Body of pancreas (tissue), 4 donors: ENCODE measurements around the gene NUP93.

Experiments used
- POLR2A ChIP-seq, 3 donors: fragments of 450-650 bp; IDR thresholded peaks; one replicate each; pipeline ENCODE4 v1.6.1; 2016; ENCODE audit warnings: antibody characterized with exemption in 3 of 3, mild to moderate bottlenecking in 2 of 3
- TF ChIP-seq, protein P1 (sequence below), 7 experiments: fragments of 450-650 bp in 4 of 7; fragments of 200-600 bp in 3 of 7; sonication (generic) in 3 of 7; IDR thresholded peaks; one replicate each; pipeline ENCODE4 v1.5.1; 2016 to 2019; ENCODE audit warnings: antibody characterized with exemption in 7 of 7

DNA sequence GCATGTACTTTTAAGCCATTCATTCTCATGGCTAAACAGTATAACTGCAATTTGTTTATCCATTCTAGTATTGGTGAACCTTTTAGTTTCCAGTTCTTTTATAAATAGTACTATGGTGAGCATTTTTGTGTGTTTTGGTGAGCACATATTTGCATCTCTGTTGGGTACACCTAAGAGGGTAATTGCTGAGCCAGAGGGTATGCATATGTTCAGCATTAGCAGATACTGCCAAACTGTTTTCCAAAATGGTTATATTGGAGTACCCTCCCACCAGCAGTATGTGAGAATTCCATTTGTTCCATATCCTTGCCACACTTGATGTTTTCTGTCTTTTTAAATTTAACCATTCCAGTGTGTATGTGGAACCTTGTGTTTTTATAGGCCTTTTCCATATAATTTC, 81.0 kb downstream of the NUP93 start:
- TF ChIP-seq, protein P1, sequence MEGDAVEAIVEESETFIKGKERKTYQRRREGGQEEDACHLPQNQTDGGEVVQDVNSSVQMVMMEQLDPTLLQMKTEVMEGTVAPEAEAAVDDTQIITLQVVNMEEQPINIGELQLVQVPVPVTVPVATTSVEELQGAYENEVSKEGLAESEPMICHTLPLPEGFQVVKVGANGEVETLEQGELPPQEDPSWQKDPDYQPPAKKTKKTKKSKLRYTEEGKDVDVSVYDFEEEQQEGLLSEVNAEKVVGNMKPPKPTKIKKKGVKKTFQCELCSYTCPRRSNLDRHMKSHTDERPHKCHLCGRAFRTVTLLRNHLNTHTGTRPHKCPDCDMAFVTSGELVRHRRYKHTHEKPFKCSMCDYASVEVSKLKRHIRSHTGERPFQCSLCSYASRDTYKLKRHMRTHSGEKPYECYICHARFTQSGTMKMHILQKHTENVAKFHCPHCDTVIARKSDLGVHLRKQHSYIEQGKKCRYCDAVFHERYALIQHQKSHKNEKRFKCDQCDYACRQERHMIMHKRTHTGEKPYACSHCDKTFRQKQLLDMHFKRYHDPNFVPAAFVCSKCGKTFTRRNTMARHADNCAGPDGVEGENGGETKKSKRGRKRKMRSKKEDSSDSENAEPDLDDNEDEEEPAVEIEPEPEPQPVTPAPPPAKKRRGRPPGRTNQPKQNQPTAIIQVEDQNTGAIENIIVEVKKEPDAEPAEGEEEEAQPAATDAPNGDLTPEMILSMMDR (IDR thresholded peaks at IDR 0.05), result no peak
- TF ChIP-seq POLR2A (IDR thresholded peaks at IDR 0.05), result no peak
